GM18505 (cell line): ENCODE results near the gene HIBADH.

Experiments used
- ATAC-seq: cut with Tn5 transposase; IDR thresholded peaks from one replicate; pipeline ENCODE4 v1.9.1; 2021; ENCODE audit not compliant: unreplicated experiment
- POLR2A ChIP-seq: IDR thresholded peaks from 4 replicates; pipeline ENCODE4 v1.6.1; 2011; ENCODE audit warnings: borderline replicate concordance; ENCODE audit not compliant: insufficient read depth, insufficient read length; ENCODE audit errors: extremely low read depth

Gene HIBADH

DNA sequence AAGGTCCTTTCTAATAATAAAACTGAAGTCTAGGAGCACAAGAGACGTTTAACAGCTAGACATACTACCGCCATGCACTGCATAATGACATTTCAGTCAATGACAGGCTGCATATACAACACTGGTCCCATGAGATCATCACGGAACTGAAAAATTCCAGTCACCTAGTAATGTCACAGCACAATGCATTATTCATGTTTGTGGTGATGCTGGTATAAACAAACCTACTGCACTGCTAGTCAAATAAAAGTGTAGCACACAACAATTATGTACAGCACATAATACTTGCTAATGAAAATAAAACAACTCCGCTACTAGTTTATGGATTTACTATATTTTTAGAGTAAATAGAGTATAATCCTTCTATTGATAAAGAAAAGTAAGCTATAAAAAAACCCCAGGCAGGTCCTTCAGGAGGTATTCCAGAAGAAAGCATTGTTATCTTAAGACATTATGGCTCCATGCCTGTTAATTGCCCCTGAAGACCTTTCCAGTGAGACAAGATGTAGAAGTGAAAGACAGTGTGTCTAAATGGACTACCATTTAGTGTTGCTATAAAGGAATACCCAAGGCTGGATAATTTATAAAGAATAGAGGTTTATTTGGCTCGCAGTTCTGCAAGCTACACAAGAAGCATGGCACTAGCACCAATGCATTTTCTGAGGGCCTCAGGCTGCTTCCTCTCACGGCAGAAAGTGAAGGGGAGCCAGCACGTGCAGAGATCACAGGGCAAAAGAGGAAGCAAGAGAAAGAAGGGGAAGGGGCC, 47.1 kb downstream of the HIBADH start:
- no peak for ATAC-seq

DNA sequence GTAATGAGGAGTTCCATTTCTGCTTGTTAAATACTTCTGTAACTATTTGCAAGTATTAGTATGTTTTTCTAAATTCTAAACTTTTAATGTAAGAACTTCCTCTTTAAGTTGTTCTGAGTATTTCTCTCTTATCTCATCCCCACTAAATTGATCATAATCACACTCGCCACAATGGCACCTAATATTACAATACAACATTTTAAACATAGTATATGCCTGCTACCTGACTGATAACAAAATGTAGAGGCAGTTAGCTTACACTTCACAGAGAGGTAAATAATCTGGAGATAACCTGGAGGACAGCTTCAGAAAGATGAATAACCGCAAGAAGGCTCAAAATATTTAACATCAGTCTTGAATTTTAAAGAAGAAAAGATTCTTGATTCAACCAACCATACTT, 48.6 kb downstream of the HIBADH start:
- no peak for TF ChIP-seq POLR2A
- ATAC-seq: no peak

More for the DNA sequence above, 47.1 kb downstream of the HIBADH start:
- TF ChIP-seq POLR2A: no peak

DNA sequence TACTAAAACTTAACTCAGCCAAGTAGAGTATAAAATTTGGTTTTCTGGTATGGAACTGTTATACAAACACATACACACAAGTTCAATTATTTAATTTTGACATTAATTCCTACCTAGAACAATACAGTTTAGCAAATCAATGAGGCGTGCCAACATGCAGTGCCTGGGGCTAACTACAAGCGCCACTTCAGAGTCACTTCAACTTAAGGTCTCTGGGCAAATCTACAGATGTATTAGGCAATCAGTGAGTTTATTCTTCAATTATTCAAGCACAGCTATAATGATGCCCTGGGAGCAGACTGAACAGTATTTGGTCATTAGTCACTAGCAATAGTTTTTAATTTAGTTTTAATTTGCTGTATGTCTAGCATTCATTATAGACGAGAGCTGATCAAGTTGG, 51.6 kb downstream of the HIBADH start:
- TF ChIP-seq POLR2A: no peak
- ATAC-seq: no peak

DNA sequence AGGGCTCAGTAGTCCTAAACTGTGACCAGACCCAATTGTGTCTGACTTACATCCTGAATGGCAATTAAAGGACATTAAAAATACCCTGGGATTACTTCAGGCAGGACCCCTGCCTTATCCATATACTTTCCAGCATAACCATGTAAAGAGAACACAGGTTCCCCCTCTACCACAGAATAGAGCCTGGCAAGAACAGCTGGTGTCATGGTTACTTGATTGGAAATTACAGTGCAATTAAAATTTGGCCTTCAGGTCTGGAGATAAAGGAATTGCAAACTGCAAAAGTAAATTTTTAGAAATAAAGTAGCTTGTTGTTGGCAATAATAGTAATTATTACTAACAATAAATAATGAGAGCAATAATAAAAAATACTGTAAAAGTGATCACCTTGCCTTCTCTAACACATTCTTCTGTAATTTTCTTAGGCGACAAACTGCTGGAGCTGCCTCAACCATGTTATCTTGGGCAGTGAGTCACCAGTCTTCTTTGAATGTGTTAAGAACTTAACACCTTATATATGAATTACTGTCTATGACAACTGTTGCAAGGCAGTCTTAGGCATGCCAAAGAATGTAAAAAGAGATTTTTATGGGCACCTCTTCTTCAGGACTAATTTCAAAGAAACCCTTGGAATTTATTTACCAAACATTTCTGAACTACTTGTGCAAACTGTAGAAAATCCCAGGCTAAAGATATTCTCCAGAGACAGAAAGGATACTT, 53.7 kb downstream of the HIBADH start:
- no peak for TF ChIP-seq POLR2A
- no peak for ATAC-seq

DNA sequence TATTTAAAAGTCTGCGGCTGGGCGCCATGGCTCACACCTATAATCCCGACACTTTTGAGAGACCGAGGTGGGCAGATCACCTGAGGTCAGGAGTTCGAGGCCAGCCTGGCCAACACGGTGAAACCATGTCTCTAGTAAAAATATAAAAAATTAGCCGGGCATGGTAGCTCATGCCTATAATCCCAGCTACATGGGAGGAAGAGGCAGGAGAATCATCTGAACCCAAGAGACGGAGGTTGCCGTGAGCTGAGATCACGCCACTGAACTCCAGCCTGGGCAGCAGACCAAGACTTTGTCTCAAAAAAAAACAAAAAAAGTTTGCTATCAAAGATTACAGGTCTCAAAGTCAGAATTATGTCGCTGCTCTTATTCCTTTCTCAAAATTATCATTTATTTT, 55.5 kb downstream of the HIBADH start:
- no peak for TF ChIP-seq POLR2A
- ATAC-seq: no peak

DNA sequence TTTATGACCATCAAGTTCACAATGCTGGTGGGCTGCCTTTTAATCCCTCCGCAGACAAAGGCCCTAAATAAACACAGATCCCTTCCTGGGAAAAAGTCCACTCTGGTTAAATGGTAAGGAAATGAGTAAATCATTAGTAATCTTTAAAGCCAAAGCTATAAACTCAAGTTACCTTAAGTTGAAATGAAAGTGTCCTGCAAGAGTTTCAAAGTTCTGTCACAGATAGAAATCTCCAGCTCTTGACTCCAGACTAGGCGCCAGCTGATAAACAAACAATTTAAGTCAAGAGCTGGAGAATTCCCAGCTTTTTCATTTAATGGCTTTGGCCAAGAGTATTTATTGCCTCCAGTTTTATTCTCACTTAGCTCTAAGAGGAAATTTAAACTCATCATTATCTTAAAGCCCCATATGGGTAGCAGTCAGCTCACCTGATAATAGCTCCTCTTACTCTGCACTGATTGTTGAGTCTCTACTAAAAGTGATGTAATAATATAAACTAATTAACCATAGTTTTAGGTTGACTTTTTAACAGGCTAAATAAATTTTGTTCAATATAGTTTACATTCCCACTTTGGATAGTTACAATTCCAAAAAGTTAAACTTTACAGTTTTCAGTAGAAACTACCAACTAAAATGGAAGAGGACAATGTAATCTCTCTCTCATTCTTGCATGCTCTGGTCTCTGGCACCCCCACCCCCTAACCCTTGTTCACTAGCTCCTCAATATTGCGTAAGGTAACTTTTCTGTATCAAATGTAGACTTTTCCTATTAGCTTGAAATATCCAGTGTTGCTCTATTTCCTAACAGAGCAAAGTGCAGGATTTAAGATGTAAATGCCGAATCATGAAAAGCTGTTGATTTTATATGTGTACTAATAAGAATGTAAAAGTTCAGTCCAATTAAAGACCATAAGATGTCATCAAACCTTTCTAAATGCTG, 56.1 kb downstream of the HIBADH start:
- ATAC-seq: no peak
- TF ChIP-seq POLR2A: no peak

DNA sequence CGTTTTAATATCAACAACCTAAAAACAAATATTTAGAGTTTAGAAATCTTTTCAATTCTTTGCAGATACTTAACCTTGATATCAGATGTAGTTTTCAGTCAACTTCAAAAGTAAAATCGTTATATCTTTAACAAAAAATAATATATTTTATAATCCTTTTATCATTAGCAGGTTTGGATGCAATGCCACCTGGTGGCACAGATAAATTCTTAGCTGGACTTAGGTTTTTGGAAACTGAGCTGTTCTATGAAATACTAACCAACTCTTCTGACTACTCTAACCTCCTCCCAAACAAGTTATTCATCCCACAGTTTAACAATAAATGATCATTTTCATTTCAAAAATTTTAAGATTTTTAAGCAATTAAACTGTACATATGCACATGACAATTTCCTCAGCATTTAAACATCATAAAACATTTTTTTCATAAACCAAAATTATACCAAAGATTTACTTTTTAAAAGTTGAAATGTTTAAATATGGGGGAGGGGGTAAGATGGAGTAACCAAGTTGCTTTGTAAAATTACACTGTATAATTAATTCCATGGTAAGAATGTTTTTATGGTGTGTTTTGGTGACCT, 56.9 kb downstream of the HIBADH start:
- no peak for TF ChIP-seq POLR2A
- no peak for ATAC-seq

DNA sequence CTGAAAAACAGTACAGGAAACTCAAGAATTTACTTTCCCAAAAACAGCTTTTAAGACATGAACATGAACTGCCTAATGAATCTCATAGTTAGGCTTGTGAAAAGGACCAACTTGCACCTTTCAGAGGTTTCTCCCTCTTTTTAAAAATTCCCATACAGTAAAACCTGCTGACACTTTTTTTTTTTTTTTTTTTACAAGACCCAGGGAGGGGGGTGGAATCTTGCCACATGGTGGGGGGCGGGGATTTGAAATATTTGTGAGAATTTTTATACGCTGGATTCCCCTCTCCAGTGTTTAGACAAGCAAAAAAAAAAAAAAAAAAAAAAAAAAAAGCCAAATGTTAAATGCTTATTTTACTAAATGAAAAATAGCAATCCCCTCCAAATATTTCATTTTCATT, 57.4 kb downstream of the HIBADH start:
- TF ChIP-seq POLR2A: no peak
- no peak for ATAC-seq

DNA sequence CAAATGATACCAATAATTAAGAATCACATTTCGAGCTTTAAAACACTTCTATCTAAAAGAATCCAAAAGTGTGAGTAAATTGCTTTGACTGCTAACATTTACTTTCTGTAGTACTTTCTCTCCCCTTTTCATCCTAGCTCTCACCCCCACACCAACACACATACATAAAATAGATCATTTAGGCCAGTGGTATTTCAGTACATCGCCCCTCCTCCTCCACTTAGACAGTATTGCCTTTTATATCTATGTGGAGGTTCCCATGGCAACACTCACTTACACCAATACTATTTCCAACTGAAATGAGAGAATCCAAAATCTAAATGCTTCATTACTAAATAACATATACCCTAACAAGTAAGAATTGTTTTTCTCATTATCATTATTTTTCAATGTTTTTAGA, 58.9 kb downstream of the HIBADH start:
- no peak for ATAC-seq

DNA sequence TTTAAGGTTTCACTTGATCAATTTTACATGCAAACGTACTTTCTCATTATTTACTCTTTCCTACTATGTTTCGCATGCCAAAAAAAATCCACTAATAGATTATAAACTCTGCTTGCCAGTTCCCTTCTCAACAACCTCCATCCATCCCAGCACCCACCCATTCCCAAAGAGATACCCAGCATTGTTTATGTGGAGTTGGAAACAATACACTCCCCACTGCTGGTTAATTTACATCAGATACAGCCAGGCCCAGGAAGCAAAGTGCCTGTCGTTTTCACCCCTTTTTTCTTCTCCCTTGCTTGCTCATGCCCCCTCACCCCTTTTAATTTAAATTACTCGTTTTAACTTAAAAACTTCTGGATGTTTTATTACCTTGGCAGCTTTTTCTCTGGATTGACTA, 59.9 kb downstream of the HIBADH start:
- TF ChIP-seq POLR2A: no peak
- ATAC-seq: no peak

More for the DNA sequence above, 58.9 kb downstream of the HIBADH start:
- no peak for TF ChIP-seq POLR2A

DNA sequence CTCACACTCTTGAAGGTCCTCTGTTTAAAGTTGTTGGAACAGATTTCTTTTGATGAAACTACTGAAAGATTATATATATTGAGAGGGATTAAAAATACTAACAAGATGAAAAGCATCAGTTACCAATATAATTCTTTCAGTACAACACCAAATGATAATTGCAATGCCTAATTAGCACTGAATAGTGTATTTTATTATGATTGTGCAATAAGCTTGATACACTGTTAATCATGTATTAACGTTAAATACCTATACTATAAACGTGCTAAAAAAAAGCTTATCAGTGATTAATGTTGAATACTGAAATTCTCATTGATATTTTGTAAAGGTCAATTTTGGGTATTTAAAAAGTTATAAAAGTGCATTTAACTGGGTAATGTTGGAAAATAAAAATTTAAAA, 61.5 kb downstream of the HIBADH start:
- TF ChIP-seq POLR2A: no peak
- no peak for ATAC-seq

DNA sequence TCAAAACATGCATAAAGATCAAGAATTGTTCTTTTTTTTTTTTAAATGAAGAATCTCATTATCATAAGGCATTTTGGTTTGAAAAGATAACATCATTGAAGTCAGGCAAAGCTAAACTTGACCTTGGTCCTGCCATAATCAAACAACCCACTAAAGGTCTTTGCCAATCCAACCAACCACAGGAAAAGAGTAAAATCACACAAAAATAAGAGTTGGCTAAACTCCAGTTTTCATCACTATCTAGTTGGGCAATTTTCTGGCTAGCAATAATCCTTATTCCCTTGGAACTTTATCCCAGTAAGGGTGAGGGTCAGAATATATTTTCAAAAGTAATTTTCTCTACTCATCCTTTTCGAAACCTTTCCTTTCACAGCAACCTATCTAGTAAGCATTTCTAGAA, 62.4 kb downstream of the HIBADH start:
- TF ChIP-seq POLR2A: no peak
- no peak for ATAC-seq

DNA sequence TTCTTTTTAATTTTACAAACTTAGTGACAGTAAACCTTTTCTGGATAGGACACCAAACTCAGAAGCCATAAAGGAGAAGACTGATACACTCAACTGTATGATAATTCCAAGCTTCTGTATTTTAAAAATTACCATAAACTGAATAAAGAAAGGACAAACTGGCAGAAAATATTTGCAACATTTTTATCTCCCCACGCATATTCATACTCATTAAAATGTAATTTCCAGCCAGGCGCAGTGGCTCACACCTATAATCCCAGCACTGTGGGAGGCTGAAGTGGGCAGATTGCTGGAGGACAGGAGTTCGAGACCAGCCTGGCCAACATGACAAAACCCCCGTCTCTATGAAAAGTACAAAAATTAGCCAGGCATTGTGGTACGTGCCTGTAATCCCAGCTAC, 67.7 kb downstream of the HIBADH start:
- TF ChIP-seq POLR2A: no peak
- ATAC-seq: no peak
